ENCODE measurements around the gene SFSWAP.

The SFSWAP gene

DNA sequence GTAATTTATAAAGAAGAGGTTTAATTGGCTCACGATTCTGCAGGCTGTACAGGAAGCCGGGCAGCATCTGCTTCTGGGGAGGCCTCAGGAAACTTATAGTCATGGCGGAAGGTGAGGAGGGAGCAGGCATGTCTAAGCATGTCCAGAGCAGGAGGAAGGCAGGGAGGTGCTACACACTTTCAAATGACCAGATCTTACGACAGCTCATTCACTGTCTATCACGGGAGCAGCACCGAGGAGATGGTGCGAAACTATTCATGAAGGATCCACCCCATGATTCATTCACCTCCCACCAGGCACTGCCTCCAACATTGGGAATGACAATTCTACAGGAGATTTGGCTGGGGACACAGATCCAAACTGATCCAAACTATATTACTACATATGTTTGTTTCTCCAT lies 10.0 kb downstream of the SFSWAP start:
- Mint-ChIP-seq H3K9me3 (no peaks in the 10 kb centered on the region), H3K4me3 (no peak overlapping the region), H3K27me3 (no peaks in the 10 kb centered on the region), H3K4me1 (peaks cover 19% of the 10 kb centered on the region), H3K36me3 (ENCODE audit: insufficient read depth) (peaks cover 67% of the 10 kb centered on the region), H3K27ac (ENCODE audit: low read depth) (no peak overlapping the region)
- no peak for ATAC-seq (replicated peaks; ENCODE audit: extremely low read depth, poor library complexity, severe bottlenecking)
- DNase-seq (ENCODE audit: low spot score in 2 of 2) = no peak

DNA sequence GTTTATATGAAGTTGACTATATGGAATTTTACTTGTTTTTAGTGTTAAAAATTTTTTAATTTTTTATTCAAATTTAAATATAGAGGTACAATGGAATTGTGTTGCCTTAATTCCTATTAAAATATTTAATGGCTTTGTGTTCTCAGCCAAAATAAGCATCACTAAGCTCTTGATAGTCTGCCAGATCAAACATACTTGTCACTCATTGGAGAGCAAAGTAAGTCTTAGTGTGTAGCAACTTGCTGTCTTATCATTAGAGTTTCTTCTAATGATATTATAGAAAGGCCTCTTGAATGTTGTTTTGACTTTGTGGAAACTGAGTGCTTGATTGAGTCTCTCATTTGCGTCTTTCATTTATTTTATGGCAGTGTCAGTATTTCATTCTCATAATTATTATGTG lies 10.7 kb downstream of the SFSWAP start:
- ATAC-seq (replicated peaks; ENCODE audit: extremely low read depth, poor library complexity, severe bottlenecking) (no peak), DNase-seq (ENCODE audit: low spot score in 2 of 2) (no peak)
- Mint-ChIP-seq H3K27me3 (no peaks in the 10 kb centered on the region), H3K27ac (ENCODE audit: low read depth) (no peak overlapping the region), H3K9me3 (no peaks in the 10 kb centered on the region), H3K36me3 (ENCODE audit: insufficient read depth) (peaks cover 67% of the 10 kb centered on the region), H3K4me3 (no peak overlapping the region), H3K4me1 (peaks cover 19% of the 10 kb centered on the region)

DNA sequence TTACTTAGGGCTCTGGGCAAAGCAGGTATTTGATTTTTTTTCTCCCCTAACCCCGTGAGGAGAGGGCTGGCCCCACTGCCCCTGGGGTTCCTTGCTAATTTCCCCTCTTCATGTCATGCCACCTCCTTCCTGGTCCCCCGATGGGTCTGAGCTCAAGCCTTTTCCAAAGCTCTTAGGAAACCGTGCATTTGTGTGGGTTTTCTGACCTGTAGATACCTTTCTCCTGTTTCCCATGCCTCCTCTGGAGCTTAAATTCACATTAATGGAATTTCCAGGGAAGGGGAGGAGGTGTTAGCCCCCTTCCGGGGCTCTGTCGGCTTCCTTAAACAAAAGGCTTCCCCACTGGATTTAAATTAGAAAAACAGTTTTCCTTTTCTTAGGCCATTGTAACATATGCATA lies 12.6 kb downstream of the SFSWAP start:
- Mint-ChIP-seq H3K27me3 (no peaks in the 10 kb centered on the region), H3K4me1 (peaks cover 19% of the 10 kb centered on the region), H3K27ac (ENCODE audit: low read depth) (no peak overlapping the region), H3K36me3 (ENCODE audit: insufficient read depth) (peaks cover 71% of the 10 kb centered on the region), H3K9me3 (no peaks in the 10 kb centered on the region), H3K4me3 (no peak overlapping the region)
- no peak for DNase-seq (ENCODE audit: low spot score in 2 of 2)
- no peak for ATAC-seq (replicated peaks; ENCODE audit: extremely low read depth, poor library complexity, severe bottlenecking)

DNA sequence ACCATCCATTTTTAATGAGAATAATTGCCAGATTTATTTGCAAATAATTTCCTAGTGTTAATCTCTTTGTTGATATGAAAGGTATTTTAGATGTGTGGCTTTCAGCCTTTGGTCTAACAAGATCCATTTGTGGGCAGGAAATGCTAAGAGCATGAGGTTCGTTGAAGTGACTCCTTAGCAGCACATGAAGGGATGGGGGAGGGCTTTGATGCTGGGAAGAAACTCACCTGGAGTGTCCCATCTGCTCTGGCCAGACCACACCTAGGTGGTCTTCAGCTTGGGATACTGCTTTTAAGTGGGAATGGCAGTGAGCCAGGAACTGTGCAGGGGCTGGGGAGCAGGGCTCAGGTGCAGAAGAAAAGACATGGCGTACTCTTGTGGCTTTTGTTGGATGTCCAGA lies 13.6 kb downstream of the SFSWAP start:
- H3K36me3 Mint-ChIP-seq (ENCODE audit: insufficient read depth) = peaks cover 71% of the 10 kb centered on the region
- H3K9me3 Mint-ChIP-seq = no peaks in the 10 kb centered on the region
- H3K27me3 Mint-ChIP-seq = no peaks in the 10 kb centered on the region
- H3K4me1 Mint-ChIP-seq = peaks cover 19% of the 10 kb centered on the region
- ATAC-seq (replicated peaks; ENCODE audit: extremely low read depth, poor library complexity, severe bottlenecking) = no peak
- DNase-seq (ENCODE audit: low spot score in 2 of 2) = no peak
- H3K27ac Mint-ChIP-seq (ENCODE audit: low read depth) = no peak overlapping the region
- H3K4me3 Mint-ChIP-seq = no peak overlapping the region

DNA sequence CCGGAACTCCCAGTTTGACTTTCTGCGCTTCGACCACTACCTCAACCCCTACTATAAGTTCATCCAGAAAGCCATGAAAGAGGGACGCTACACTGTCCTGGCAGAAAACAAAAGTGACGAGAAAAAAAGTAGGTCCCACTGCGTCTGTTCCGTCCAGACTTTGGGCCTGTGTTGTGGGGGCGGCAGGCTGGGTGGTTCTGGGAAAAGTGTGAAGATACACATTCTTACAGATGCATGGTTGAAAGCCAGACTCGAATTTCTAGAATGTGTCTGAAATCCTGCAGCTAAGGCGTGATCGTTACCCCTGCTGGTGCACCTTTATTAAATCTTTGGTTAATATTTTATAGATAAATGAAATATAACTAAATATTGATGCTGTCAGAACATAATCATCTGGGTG lies 14.6 kb downstream of the SFSWAP start:
- Mint-ChIP-seq H3K36me3 (ENCODE audit: insufficient read depth) (peaks cover 71% of the 10 kb centered on the region), H3K9me3 (no peaks in the 10 kb centered on the region), H3K4me1 (peaks cover 18% of the 10 kb centered on the region), H3K4me3 (no peak overlapping the region), H3K27ac (ENCODE audit: low read depth) (no peak overlapping the region), H3K27me3 (no peaks in the 10 kb centered on the region)
- DNase-seq (ENCODE audit: low spot score in 2 of 2) (no peak), ATAC-seq (replicated peaks; ENCODE audit: extremely low read depth, poor library complexity, severe bottlenecking) (no peak)

DNA sequence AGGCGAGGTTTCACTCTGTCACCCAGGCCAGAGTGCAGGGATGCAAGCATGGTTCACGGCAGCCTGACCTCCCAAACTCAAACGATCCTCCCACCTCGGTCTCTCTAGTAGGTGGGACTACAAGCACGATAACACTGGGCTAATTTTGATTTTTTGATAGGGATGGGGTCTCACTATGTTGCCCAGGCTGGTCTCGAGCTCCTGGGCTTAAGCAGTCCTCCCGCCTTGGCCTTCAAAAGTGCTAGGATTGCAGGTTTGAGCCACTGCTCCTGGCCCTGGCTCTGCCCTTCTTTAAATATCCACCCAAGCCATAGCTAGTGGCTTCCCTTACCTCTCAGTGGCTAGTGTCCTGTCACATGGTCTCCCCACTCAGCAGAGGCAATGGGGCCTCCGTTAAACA lies 17.8 kb downstream of the SFSWAP start:
- Mint-ChIP-seq H3K4me1 (peaks cover 5% of the 10 kb centered on the region), H3K27me3 (no peaks in the 10 kb centered on the region), H3K36me3 (ENCODE audit: insufficient read depth) (peaks cover 87% of the 10 kb centered on the region), H3K9me3 (no peaks in the 10 kb centered on the region), H3K4me3 (no peak overlapping the region), H3K27ac (ENCODE audit: low read depth) (no peak overlapping the region)
- ATAC-seq (replicated peaks; ENCODE audit: extremely low read depth, poor library complexity, severe bottlenecking) = no peak
- DNase-seq (ENCODE audit: low spot score in 2 of 2) = no peak

DNA sequence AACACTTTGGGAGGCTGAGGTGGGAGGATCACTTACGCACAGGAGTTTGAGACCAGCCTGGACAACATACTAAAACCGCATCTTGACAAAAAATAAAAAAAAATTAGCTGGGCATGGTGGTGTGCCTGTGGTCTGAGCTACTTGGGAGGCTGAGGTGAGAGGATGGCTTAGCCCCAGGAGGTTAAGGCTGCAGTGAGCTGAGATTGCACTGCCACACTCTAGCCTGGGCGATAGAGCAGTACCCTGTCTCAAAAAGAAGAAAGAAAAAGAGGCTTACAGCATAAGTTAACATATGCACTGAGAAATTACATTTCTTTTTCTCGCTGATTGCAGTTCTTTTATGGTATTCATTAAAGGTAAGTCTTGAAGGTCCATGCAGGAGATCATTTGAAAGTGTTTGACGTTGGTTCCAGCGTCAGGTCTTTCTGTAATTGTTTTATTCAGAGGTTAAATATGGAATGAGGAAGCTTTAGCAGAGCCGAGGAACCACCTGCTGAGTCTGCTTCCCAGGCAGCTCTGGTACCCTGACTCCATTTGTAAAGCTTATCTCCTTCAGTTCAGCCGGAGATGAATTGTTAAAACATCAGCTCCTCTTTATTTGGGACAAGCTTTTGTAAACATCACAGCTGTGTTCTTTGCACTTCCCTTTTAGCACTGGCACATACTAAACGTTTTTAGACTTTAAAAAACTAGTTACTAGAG lies 18.5 kb downstream of the SFSWAP start:
- Mint-ChIP-seq H3K27me3 (no peaks in the 10 kb centered on the region), H3K36me3 (ENCODE audit: insufficient read depth) (peaks cover 90% of the 10 kb centered on the region), H3K27ac (ENCODE audit: low read depth) (no peak overlapping the region), H3K9me3 (no peaks in the 10 kb centered on the region), H3K4me3 (no peak overlapping the region), H3K4me1 (peaks cover 4% of the 10 kb centered on the region)
- DNase-seq (ENCODE audit: low spot score in 2 of 2) (no peak), ATAC-seq (replicated peaks; ENCODE audit: extremely low read depth, poor library complexity, severe bottlenecking) (no peak)

GRCh38 chr12:131732996-131733615 lies 22.2 kb downstream of the SFSWAP start:
- Mint-ChIP-seq H3K36me3 (ENCODE audit: insufficient read depth) (peaks cover 72% of the 10 kb centered on the region), H3K4me1 (peaks cover 10% of the 10 kb centered on the region), H3K9me3 (no peaks in the 10 kb centered on the region), H3K27ac (ENCODE audit: low read depth) (no peak overlapping the region), H3K27me3 (no peaks in the 10 kb centered on the region), H3K4me3 (no peak overlapping the region)
- DNase-seq (ENCODE audit: low spot score in 2 of 2) (no peak), ATAC-seq (replicated peaks; ENCODE audit: extremely low read depth, poor library complexity, severe bottlenecking) (no peak)

GRCh38 chr12:131733874-131734273 lies 23.0 kb downstream of the SFSWAP start:
- H3K27me3 Mint-ChIP-seq = no peaks in the 10 kb centered on the region
- H3K36me3 Mint-ChIP-seq (ENCODE audit: insufficient read depth) = peaks cover 66% of the 10 kb centered on the region
- H3K27ac Mint-ChIP-seq (ENCODE audit: low read depth) = no peak overlapping the region
- peaks cover 10% of the 10 kb centered on the region for H3K4me1 Mint-ChIP-seq
- DNase-seq (ENCODE audit: low spot score in 2 of 2) = no peak
- H3K4me3 Mint-ChIP-seq = no peak overlapping the region
- no peak for ATAC-seq (replicated peaks; ENCODE audit: extremely low read depth, poor library complexity, severe bottlenecking)
- H3K9me3 Mint-ChIP-seq = no peaks in the 10 kb centered on the region

DNA sequence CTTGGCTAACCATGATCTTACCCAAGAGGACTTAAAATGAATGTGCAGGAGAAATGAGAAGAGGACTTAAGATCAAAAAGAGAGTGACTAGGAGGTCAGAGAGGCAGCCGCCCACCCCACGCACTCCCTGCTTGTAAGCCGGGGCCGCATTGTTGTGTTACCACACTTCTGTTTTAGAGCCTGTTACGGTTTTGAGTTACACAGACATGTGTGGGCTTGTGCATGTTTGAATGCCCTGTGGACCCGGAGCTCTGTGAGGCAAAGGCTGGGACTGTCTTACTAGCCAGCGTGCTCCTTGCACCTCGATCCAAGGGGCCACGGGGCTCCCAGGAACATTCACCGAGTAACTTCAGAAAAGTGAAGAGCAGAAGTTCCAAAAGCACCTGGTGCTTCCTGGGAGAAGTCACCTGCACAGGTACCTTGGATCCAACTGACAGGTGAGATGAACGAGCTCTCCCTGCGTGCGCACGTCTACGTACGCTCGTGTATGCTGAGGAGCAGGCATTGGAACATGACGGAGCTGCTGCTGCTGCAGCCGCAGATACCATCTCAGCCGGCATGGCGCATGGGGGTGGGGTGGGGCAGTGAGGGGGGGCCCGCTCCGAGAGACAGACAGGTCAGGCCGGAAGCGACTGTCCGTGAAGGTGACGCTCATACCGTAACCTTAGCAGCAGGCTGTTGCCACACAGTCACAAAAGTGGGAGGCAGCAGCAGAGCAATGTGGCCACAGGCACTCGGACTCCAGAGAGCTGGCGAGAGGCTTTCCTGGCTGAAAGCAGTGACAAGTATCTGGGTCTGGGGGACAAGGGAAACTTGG lies 23.7 kb downstream of the SFSWAP start:
- H3K36me3 Mint-ChIP-seq (ENCODE audit: insufficient read depth) = peaks cover 62% of the 10 kb centered on the region
- H3K4me3 Mint-ChIP-seq = no peak overlapping the region
- no peaks in the 10 kb centered on the region for H3K27me3 Mint-ChIP-seq
- no peaks in the 10 kb centered on the region for H3K9me3 Mint-ChIP-seq
- no peak for DNase-seq (ENCODE audit: low spot score in 2 of 2)
- no peak overlapping the region for H3K27ac Mint-ChIP-seq (ENCODE audit: low read depth)
- no peak for ATAC-seq (replicated peaks; ENCODE audit: extremely low read depth, poor library complexity, severe bottlenecking)
- peaks cover 10% of the 10 kb centered on the region for H3K4me1 Mint-ChIP-seq

- peaks cover 10% of the 10 kb centered on the region for H3K4me1 Mint-ChIP-seq
- H3K36me3 Mint-ChIP-seq (ENCODE audit: insufficient read depth) = peaks cover 59% of the 10 kb centered on the region
- H3K27ac Mint-ChIP-seq (ENCODE audit: low read depth) = no peak overlapping the region
- no peaks in the 10 kb centered on the region for H3K27me3 Mint-ChIP-seq
- DNase-seq (ENCODE audit: low spot score in 2 of 2) (no peak), ATAC-seq (replicated peaks; ENCODE audit: extremely low read depth, poor library complexity, severe bottlenecking) (no peak)
- no peaks in the 10 kb centered on the region for H3K9me3 Mint-ChIP-seq
- H3K4me3 Mint-ChIP-seq = no peak overlapping the region
These were observed 24.2 kb downstream of the SFSWAP start for GRCh38 chr12:131735153-131735456.

GRCh38 chr12:131735476-131736445 lies 24.9 kb downstream of the SFSWAP start:
- Mint-ChIP-seq H3K4me3 (no peak overlapping the region), H3K4me1 (peaks cover 10% of the 10 kb centered on the region), H3K27me3 (no peaks in the 10 kb centered on the region), H3K36me3 (ENCODE audit: insufficient read depth) (peaks cover 59% of the 10 kb centered on the region), H3K9me3 (no peaks in the 10 kb centered on the region), H3K27ac (ENCODE audit: low read depth) (peak overlapping the region; percentile 65)
- DNase-seq (ENCODE audit: low spot score in 2 of 2) (no peak), ATAC-seq (replicated peaks; ENCODE audit: extremely low read depth, poor library complexity, severe bottlenecking) (no peak)
